SK-N-MC (cell line): ENCODE measurements around the gene GABBR2.

Experiments used
- EZH2 ChIP-seq: fragments of 200-600 bp; sonication (generic); IDR thresholded peaks from one replicate; pipeline ENCODE4 v1.6.1; 2017; ENCODE audit warnings: antibody characterized with exemption
- FOXP2 ChIP-seq: optimal IDR thresholded peaks from 2 replicates; pipeline ENCODE3; 2011; ENCODE audit warnings: mild to moderate bottlenecking, moderate library complexity; ENCODE audit not compliant: insufficient read depth; ENCODE audit errors: extremely low read length, control extremely low read depth
- POLR2AphosphoS5 ChIP-seq: IDR thresholded peaks from 2 replicates; pipeline ENCODE4 v1.6.1; 2012; ENCODE audit warnings: mild to moderate bottlenecking, low read depth, low read length, borderline replicate concordance

GRCh38 chr9:98488571-98489312 is 220.0 kb downstream of the GABBR2 start:
- TF ChIP-seq POLR2AphosphoS5 (no peak), EZH2 (no peak), FOXP2 (no peak)
